Hippocampal formation (tissue), 2 donors: ENCODE results near the gene GET4.
A peak's percentile ranks its signal among the peaks of the same experiment; 100 is the strongest.
"Not testable (repeated sequence)": the region's sequence is repeated elsewhere in the genome, so short reads cannot be mapped to it uniquely, and the experiment has no call there.

Source experiments
- DNase-seq, 2 donors: peaks; one replicate each; lab custom pipeline; 2025; lab: John Stamatoyannopoulos, UW

GET4 gene

DNA sequence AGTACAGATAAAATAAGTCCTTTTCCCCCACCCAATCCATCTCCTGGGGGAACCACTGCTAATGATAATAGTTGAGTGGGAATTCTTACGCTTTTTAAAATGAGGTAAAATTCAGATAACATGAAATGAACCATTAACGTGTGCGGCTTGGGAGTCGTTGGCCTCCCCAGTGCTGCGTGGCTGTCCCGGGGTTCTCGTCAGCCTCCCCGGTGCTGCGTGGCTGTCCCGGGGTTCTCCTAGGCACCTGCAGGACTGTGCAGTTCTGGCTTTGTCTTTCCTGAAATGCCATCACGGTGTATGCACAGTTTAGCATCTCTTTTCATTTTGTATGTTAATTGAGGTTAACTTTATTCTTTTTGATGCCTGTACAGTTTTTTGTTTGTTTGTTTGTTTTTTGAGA, 30.6 kb upstream of the GET4 start:
- DNase-seq, result no peak

- not testable (repeated sequence) for DNase-seq
Measured at GRCh38 chr7:846958-847650, 29.2 kb upstream of the GET4 start.

- not testable (repeated sequence) for DNase-seq
Measured at GRCh38 chr7:847728-848127, 28.6 kb upstream of the GET4 start.

DNA sequence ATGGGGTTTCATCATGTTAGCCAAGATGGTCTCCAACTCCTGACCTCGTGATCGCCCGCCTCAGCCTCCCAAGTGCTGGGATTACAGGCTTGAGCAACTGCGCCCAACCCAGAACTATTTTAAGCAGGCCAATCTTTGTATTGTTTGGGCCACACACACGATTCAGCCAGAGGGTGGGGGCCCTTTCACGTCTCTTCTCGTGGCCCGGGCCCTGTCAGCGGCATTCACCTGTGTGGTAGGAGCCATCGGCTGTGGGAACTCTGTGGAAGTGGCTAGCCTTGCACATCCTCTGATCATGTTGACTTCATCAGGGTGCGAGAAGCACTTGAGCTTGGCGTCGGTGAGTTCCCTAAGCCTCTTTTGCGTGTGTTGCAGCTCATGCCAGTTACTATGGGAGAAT, 27.2 kb upstream of the GET4 start:
- DNase-seq, result no peak

- no peak for DNase-seq
Measured at GRCh38 chr7:849781-850180, 26.6 kb upstream of the GET4 start.

- no peak for DNase-seq
Measured at GRCh38 chr7:851204-851603, 25.1 kb upstream of the GET4 start.

DNA sequence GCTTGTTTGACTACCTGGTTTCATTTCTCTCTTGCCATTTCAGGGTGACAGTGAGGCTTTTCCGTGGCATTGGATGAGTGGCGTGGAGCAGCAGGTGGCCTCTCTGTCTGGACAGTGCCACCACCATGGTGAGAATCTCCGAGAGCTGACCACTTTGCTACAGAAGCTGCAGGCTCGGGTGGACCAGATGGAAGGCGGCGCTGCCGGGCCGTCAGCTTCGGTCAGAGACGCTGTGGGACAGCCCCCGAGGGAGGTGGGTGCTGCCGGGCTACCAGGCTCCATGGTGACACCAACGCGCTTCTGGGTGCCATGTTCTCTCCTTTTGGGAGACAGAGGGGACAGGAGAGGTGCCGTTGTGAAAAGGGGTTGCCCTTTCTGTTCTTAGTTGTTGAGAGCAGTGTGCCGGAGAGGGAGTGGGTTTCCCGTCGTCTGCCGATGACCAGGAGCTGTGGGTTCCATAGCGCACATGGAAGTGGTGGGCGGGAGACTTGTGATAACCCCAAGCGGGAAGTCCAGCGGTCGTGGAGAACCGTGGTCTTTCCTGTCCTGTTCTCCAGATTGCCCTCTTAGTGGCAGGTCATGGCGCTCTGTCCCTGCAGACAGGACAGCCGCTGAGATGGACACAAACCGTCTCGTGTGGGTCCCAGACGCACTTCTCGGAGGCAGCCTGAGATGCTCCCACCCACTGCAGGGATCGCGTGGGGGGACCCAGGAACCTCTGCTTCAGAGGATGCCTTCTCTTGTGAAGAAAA, 22.8 kb upstream of the GET4 start:
- DNase-seq, result no peak

DNA sequence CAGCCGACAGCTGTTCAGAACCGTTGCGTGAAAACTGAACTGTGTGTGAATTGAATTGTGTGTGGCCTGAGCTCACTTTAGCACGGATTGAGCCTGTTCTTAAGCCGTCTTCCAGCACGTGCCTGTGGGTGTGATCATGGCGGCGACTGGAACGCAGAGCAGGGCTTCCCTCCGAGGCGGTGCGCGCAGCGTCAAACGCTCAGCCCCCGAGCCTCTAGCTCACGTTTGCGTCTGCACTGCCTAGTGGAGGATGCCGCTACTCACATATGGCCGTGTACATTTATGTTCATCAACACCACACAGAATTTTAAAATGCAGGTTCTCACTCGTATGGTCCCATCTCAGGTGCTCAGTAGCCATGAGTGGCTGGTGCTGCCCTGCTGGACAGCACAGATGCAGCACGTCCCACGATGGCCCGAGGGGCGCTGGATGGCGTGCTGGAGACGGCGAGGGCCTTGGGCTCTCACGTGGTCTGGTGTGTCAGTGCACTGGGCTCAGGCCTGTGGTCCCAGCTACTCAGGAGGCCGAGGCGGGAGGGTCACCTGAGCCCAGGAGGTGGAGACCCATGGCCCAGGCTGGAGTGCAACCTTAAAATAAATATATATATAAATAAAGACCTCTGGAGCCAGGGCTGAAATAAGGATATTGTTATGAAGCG, 22.1 kb upstream of the GET4 start:
- no peak for DNase-seq

GRCh38 chr7:855686-856369, 20.5 kb upstream of the GET4 start:
- DNase-seq, result no peak

DNA sequence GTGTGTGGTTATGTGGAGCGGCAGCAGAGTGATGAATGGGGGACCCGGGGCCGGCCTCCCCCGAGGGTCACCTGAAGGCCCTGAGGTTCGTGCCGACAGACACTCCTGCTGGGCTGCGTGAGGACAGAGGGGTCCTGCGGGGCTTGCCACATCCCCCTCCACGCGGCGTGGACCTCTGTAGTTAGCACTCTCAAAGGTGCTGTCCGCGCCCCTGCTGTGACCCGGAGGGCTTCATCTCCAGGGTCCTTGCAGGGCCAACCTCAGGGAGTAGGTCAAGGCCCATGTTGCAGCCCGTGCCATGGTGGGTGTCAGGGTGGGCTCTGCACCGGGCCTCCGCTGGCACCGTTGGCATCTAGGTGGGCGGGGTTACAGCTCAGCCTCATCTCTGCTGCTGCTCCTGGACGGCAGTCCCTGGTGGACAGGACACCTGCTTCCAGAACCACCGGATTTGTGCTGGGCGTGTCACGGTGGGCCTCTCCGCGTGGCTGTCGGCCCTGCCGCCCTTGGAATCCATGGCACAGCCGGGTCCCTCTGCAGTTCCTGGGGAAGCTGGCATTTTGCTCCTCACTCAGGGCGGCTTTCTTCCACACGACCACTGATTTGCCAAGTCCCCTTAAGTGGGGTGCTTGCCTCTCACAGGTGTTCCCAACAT, 19.8 kb upstream of the GET4 start:
- DNase-seq, result no peak

DNA sequence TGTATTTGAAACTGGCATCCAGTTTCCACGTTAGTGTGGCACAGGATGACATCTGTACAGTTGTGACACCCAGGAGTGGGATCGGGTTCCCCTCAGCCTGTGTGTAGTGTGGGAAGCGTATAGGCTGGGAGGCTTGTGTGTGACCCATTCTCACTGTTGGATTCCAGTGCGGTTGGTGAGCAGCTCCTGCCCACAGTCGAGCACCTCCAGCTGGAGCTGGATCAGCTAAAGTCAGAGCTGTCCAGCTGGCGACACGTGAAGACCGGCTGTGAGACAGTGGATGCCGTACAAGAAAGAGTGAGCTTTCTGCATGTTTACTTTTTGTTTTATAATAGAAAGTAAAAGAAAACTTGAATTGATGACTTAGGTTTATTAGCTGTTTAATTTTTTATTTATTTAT, 18.7 kb upstream of the GET4 start:
- no peak for DNase-seq

GRCh38 chr7:859359-860030, 16.9 kb upstream of the GET4 start:
- no peak for DNase-seq

DNA sequence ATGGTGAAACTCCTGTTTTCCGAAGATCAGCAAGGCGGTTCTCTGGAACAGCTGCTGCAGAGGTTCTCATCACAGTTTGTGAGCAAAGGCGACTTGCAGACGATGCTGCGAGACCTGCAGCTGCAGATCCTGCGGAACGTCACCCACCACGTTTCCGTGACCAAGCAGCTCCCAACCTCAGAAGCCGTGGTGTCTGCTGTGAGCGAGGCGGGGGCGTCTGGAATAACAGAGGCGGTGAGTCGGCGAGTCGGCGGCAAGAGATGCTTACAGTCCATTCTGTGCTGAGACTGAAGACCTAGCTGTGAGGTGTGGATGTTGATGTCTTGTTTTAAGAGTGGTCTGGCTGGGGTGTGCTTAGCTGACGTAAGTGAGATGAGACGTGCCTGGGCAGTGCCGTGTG, 16.2 kb upstream of the GET4 start:
- no peak for DNase-seq

DNA sequence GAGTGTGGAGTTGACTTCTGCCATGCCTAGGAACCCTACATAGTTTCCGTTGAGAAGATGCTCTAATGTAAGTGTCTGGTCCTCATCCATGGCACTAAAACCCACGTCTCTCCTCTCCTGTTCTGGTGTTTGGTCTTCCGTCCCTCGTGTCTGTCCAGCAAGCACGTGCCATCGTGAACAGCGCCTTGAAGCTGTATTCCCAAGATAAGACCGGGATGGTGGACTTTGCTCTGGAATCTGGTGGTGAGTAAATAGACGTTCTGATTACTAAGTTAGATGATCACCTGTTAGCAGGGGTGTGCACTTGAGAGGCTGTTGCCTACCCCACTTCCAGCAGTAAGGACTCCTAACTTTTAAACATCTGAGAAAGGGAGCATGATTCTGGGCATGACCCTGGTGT, 15.1 kb upstream of the GET4 start:
- no peak for DNase-seq

- no peak for DNase-seq
Measured at GRCh38 chr7:862157-862556, 14.2 kb upstream of the GET4 start.

DNA sequence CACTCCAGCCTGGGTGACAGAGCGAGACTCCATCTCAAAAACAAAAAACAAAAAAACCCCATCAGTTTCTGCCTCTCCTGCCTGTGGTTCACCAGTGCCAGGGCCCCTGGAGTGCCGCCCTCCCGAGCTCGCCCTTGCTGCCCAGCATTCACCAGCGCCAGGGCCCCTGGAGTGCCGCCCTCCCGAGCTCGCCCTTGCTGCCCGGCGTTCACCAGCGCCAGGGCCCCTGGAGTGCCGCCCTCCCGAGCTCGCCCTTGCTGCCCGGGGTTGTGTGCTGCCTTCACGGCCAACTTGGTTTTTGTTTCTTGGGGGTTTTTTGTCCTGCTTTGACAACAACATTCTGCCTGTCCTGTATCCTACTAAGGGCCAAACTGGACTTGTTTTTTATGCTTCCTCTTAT, 13.2 kb upstream of the GET4 start:
- DNase-seq, result no peak

DNA sequence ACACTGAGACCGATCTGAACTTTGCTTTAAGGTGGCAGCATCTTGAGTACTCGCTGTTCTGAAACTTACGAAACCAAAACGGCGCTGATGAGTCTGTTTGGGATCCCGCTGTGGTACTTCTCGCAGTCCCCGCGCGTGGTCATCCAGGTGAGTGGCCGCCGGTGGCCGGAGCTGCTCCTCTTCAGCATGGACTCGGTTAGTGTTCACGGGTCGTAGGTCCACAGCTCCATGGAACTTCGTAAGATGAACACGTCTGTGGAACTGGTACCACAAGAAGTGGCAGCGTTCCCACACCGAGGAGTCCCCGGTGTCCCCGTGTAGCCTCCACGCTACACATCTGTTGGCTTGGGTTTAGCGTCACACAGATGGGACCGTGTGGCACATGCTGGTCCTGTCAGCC, 10.4 kb upstream of the GET4 start:
- DNase-seq, result no peak

DNA sequence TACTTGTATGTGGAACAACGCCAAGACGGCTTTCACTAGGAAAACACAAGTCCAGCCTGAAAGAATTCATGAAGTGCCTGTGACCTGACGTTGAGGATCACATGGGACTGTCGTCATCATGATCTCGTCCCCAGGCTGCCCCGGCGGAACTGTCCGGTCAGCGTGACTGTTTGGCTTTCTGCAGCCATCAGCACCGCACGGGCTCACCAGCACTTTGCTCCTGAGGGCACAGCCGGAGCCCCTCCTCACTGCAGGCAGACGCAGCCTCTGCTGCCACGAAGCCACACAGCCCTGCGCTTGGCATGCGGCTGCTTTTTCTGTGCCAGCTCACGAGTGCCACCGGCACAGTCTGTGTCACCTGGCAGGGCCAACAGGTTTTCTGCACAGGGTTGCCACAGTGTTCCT, 9.4 kb upstream of the GET4 start:
- peak; percentile 32 to 39 for DNase-seq

- DNase-seq, result no peak
Measured at GRCh38 chr7:867406-868188, 8.8 kb upstream of the GET4 start.

DNA sequence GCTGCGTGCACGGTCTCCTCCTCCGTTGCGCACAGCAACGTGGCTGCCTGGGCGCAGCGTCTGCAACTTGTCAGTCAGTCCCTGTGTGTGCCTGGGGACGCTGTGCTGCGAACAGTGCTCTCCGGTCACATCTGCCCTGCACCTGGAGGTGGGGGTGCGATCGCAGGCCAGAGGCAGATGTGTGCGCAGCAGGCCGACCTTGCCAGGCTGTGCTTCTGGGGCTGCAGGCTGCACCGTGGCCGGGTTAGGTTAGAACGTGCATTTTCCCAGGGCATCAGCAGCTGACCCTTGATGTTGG, 8.2 kb upstream of the GET4 start:
- DNase-seq, result no peak

DNA sequence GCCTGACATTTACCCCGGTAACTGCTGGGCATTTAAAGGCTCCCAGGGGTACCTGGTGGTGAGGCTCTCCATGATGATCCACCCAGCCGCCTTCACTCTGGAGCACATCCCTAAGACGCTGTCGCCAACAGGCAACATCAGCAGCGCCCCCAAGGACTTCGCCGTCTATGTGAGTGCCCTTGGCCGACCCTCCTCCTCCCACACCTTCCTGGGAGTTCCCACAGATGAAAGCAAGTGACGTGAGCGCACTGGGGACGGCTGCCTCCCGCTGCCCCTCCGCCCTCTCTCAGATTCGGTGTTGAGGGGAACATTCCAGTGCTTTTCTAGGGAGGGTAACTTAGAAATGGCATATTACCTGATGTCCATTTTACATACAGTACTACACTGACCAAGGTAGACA, 7.0 kb upstream of the GET4 start:
- DNase-seq, result no peak
